GM12801 (cell line): ENCODE measurements around the gene ADCY2.

ENCODE experiments used
- TF ChIP-seq, protein P1 (sequence below): IDR thresholded peaks from one replicate; pipeline ENCODE4 v1.5.1; 2011; ENCODE audit warnings: control low read depth; ENCODE audit not compliant: insufficient read length; ENCODE audit errors: extremely low read depth

ADCY2 gene

GRCh38 chr5:7516253-7516652 is 120.3 kb downstream of the ADCY2 start:
- TF ChIP-seq, protein P1, sequence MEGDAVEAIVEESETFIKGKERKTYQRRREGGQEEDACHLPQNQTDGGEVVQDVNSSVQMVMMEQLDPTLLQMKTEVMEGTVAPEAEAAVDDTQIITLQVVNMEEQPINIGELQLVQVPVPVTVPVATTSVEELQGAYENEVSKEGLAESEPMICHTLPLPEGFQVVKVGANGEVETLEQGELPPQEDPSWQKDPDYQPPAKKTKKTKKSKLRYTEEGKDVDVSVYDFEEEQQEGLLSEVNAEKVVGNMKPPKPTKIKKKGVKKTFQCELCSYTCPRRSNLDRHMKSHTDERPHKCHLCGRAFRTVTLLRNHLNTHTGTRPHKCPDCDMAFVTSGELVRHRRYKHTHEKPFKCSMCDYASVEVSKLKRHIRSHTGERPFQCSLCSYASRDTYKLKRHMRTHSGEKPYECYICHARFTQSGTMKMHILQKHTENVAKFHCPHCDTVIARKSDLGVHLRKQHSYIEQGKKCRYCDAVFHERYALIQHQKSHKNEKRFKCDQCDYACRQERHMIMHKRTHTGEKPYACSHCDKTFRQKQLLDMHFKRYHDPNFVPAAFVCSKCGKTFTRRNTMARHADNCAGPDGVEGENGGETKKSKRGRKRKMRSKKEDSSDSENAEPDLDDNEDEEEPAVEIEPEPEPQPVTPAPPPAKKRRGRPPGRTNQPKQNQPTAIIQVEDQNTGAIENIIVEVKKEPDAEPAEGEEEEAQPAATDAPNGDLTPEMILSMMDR, result no peak

DNA sequence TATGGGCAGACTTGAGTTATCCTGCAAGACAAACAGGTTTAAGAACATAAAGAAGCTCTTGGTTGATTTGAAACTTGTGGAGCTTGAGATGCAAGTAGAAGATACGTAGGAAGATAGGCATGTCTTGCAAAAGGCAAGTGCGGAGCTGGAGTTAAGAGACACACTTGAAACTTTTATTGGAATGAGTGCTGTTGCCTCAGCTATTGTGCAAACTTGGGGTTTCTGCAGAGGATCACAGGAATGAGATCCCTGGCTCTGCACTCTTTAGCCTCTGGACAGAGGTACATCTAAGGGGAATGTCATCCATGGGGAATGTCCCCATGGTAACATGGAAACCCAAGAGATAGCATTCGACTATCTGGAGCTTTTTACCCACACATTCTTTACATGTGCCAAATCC is 121.1 kb downstream of the ADCY2 start:
- TF ChIP-seq, protein P1, result no peak

DNA sequence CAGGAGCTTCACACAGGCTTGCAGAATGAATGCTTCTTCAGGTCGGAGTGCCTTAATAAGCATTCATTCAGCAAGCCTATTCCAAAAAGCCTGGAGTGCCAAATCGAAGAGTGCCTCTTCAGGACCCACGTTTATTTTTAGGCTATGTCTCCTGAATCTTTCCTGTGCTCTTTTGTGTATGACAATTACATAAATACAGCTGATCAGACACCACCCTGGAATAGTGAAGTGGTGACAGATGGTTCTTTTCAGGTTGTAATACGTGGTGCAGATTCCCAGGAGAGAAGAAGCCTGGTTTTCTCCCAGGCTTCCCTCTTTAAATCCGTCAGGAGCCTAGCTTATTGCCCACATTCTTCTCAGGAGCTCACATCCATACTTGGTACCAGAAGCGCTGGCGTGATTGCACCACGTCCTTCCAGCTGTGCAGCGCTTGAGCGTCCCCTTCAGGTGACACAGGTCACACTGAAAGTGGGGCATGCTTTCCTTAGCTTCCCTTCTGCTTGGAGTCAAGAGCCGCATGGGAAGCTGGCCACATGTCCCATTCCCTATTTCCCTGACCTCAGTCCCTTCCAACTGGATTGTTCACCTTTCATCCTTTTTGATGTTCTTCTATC is 123.1 kb downstream of the ADCY2 start:
- TF ChIP-seq, protein P1, result no peak

GRCh38 chr5:7519564-7519963 is 123.6 kb downstream of the ADCY2 start:
- TF ChIP-seq, protein P1, result no peak

DNA sequence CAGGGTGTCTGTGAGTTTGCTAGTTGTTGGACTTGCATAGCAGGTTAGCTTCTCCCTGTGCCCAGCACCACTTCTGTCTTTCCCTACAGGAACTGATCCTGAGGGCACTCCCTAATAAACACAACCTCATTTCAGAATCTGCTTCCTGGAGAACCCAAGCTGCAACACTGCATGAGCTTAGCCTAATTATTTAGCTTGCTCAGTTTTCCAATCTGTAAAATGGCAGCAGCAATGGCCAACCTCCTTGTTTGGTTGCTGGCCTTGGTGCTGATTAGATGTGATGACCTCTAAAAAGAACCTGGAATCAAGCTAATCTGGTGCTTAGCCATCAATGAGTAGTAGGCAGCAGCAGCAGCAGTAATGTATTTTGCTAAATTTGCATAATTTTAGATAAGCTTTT is 133.9 kb downstream of the ADCY2 start:
- TF ChIP-seq, protein P1, result no peak

DNA sequence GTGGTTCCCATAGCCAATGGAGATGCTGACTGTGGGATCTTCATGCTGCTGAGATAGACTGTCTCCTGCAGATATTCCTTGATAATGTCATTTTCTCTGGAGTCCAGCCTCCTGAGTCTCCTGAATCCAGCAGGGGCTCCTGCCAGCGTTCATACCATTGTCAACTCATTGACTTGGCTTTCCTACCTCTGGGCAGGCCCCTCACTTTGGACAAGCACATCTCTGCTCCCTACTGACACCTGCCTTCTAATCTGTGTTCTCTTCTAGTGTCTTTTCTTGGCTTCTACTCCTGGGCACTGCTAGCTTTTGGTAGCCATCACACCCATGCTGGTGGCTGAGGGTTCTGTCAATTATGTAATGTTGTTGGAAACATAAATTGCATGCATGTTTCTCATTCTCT is 138.0 kb downstream of the ADCY2 start:
- TF ChIP-seq, protein P1, result no peak

- TF ChIP-seq, protein P1, result no peak
Observed at GRCh38 chr5:7534505-7534904, 138.6 kb downstream of the ADCY2 start.

DNA sequence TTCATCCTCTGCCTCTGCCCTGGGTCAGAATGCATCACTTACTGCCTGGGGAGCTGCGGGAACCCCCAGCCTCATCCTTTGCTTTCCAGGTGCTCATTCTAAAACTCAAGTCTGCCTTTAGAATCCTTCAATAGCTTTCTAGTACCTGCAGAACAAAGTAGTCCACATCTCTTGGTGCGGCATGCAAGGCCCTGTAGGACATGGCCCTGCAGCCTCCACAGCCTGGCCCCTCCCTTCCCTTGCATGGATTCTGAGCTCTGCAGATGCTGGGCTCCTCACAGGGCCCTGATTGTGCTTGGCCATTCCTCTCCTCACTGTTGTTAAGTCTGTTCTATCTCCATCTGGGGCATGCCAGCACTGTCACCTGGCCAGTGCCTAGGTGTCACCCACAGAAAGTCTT is 141.6 kb downstream of the ADCY2 start:
- TF ChIP-seq, protein P1, result no peak
